ENCODE measurements around the gene SRPK1.

The SRPK1 gene

GRCh38 chr6:35839019-35839418 lies 81.9 kb downstream of the SRPK1 start:
- Histone ChIP-seq H3K18ac (ENCODE audit: low read length) (no peak overlapping the region), H3K4me3 (ENCODE audit: low read length in 2 of 2) (no peak overlapping the region), H4K91ac (ENCODE audit: low read depth, low read length, poor library complexity) (no peak overlapping the region), H3K14ac (ENCODE audit: low read length) (no peak overlapping the region), H2BK15ac (ENCODE audit: low read length) (no peak overlapping the region), H3K4ac (ENCODE audit: low read length) (no peak overlapping the region), H3K23ac (ENCODE audit: low read depth, low read length, poor library complexity) (no peak overlapping the region), H3K27ac (replicated peaks; ENCODE audit: low read length) (no peak overlapping the region), H2BK5ac (ENCODE audit: low read length) (no peak overlapping the region), H2BK12ac (ENCODE audit: low read length) (no peak overlapping the region), H3K9ac (ENCODE audit: low read depth, low read length, poor library complexity) (no peak overlapping the region), H3K27me3 (ENCODE audit: control insufficient read depth in 3 of 3, insufficient read depth in 3 of 3, low read depth in 1 of 3, low read length in 3 of 3) (no peaks in the 10 kb centered on the region), H3K36me3 (replicated peaks in 1 of 2; ENCODE audit: control insufficient read depth in 2 of 2, insufficient read depth in 2 of 2, low read length in 2 of 2) (peaks cover 19 to 86% of the 10 kb centered on the region in 2 donors), H2AK5ac (ENCODE audit: low read depth, low read length) (no peak overlapping the region), H3K4me2 (ENCODE audit: insufficient read depth, low read length, poor library complexity, severe bottlenecking) (no peak overlapping the region), H2BK120ac (ENCODE audit: low read depth, low read length) (no peak overlapping the region), H3K79me1 (ENCODE audit: low read depth, low read length) (no peaks in the 10 kb centered on the region), H4K8ac (ENCODE audit: low read depth, low read length) (no peak overlapping the region), H2AFZ (ENCODE audit: low read length) (no peak overlapping the region), H3K4me1 (ENCODE audit: control insufficient read depth in 2 of 2, insufficient read depth in 1 of 2, low read depth in 1 of 2, low read length in 2 of 2) (no peaks in the 10 kb centered on the region), H3K9me3 (replicated peaks in 1 of 2; ENCODE audit: control insufficient read depth in 2 of 2, insufficient read depth in 1 of 2, low read depth in 1 of 2, low read length in 2 of 2) (no peaks in the 10 kb centered on the region)
- WGBS, 2 donors (ENCODE audit: extremely low coverage in 2 of 2, insufficient read length in 2 of 2, insufficient replicate concordance in 1 of 2), result no CpG with 5 or more reads among the region's 1 CpG
- no peak for DNase-seq (ENCODE audit: low spot score)

- no peak overlapping the region for H2BK15ac ChIP-seq (ENCODE audit: low read length)
- no peaks in the 10 kb centered on the region for H3K9me3 ChIP-seq (replicated peaks in 1 of 2; ENCODE audit: control insufficient read depth in 2 of 2, insufficient read depth in 1 of 2, low read depth in 1 of 2, low read length in 2 of 2)
- H4K91ac ChIP-seq (ENCODE audit: low read depth, low read length, poor library complexity), result no peak overlapping the region
- DNase-seq (ENCODE audit: low spot score), result no peak
- H4K8ac ChIP-seq (ENCODE audit: low read depth, low read length), result no peak overlapping the region
- no peak overlapping the region for H2AFZ ChIP-seq (ENCODE audit: low read length)
- no peaks in the 10 kb centered on the region for H3K79me1 ChIP-seq (ENCODE audit: low read depth, low read length)
- H3K9ac ChIP-seq (ENCODE audit: low read depth, low read length, poor library complexity), result no peak overlapping the region
- no peaks in the 10 kb centered on the region for H3K27me3 ChIP-seq (ENCODE audit: control insufficient read depth in 3 of 3, insufficient read depth in 3 of 3, low read depth in 1 of 3, low read length in 3 of 3)
- no peak overlapping the region for H2BK12ac ChIP-seq (ENCODE audit: low read length)
- peaks cover 16 to 60% of the 10 kb centered on the region in 2 donors for H3K36me3 ChIP-seq (replicated peaks in 1 of 2; ENCODE audit: control insufficient read depth in 2 of 2, insufficient read depth in 2 of 2, low read length in 2 of 2)
- no peak overlapping the region for H3K14ac ChIP-seq (ENCODE audit: low read length)
- no peak overlapping the region for H2BK120ac ChIP-seq (ENCODE audit: low read depth, low read length)
- H2AK5ac ChIP-seq (ENCODE audit: low read depth, low read length), result no peak overlapping the region
- H3K18ac ChIP-seq (ENCODE audit: low read length), result no peak overlapping the region
- H3K23ac ChIP-seq (ENCODE audit: low read depth, low read length, poor library complexity), result no peak overlapping the region
- H3K4me3 ChIP-seq (ENCODE audit: low read length in 2 of 2), result no peak overlapping the region
- H3K4me2 ChIP-seq (ENCODE audit: insufficient read depth, low read length, poor library complexity, severe bottlenecking), result no peak overlapping the region
- WGBS, 2 donors (ENCODE audit: extremely low coverage in 2 of 2, insufficient read length in 2 of 2, insufficient replicate concordance in 1 of 2), result no CpG with 5 or more reads among the region's 7 CpGs
- H2BK5ac ChIP-seq (ENCODE audit: low read length), result no peak overlapping the region
- no peak overlapping the region for H3K4ac ChIP-seq (ENCODE audit: low read length)
- no peaks in the 10 kb centered on the region for H3K4me1 ChIP-seq (ENCODE audit: control insufficient read depth in 2 of 2, insufficient read depth in 1 of 2, low read depth in 1 of 2, low read length in 2 of 2)
- no peak overlapping the region for H3K27ac ChIP-seq (replicated peaks; ENCODE audit: low read length)
These were observed 87.4 kb downstream of the SRPK1 start for GRCh38 chr6:35833536-35833935.

- Histone ChIP-seq H2AK5ac (ENCODE audit: low read depth, low read length) (no peak overlapping the region), H3K9me3 (replicated peaks in 1 of 2; ENCODE audit: control insufficient read depth in 2 of 2, insufficient read depth in 1 of 2, low read depth in 1 of 2, low read length in 2 of 2) (no peaks in the 10 kb centered on the region), H3K36me3 (replicated peaks in 1 of 2; ENCODE audit: control insufficient read depth in 2 of 2, insufficient read depth in 2 of 2, low read length in 2 of 2) (peaks cover 11 to 40% of the 10 kb centered on the region in 2 donors), H3K27ac (replicated peaks; ENCODE audit: low read length) (no peak overlapping the region), H3K4me1 (ENCODE audit: control insufficient read depth in 2 of 2, insufficient read depth in 1 of 2, low read depth in 1 of 2, low read length in 2 of 2) (no peaks in the 10 kb centered on the region), H2BK12ac (ENCODE audit: low read length) (no peak overlapping the region), H3K79me1 (ENCODE audit: low read depth, low read length) (no peaks in the 10 kb centered on the region), H3K4ac (ENCODE audit: low read length) (no peak overlapping the region), H3K4me2 (ENCODE audit: insufficient read depth, low read length, poor library complexity, severe bottlenecking) (no peak overlapping the region), H3K23ac (ENCODE audit: low read depth, low read length, poor library complexity) (no peak overlapping the region), H2BK5ac (ENCODE audit: low read length) (no peak overlapping the region), H4K91ac (ENCODE audit: low read depth, low read length, poor library complexity) (no peak overlapping the region), H2BK15ac (ENCODE audit: low read length) (no peak overlapping the region), H3K14ac (ENCODE audit: low read length) (no peak overlapping the region), H2BK120ac (ENCODE audit: low read depth, low read length) (no peak overlapping the region), H3K4me3 (ENCODE audit: low read length in 2 of 2) (no peak overlapping the region), H4K8ac (ENCODE audit: low read depth, low read length) (no peak overlapping the region), H3K9ac (ENCODE audit: low read depth, low read length, poor library complexity) (no peak overlapping the region), H2AFZ (ENCODE audit: low read length) (no peak overlapping the region), H3K18ac (ENCODE audit: low read length) (no peak overlapping the region), H3K27me3 (ENCODE audit: control insufficient read depth in 3 of 3, insufficient read depth in 3 of 3, low read depth in 1 of 3, low read length in 3 of 3) (no peaks in the 10 kb centered on the region)
- WGBS, 2 donors (ENCODE audit: extremely low coverage in 2 of 2, insufficient read length in 2 of 2, insufficient replicate concordance in 1 of 2), result no CpG with 5 or more reads among the region's 5 CpGs
- no peak for DNase-seq (ENCODE audit: low spot score)
These were observed 89.5 kb downstream of the SRPK1 start for GRCh38 chr6:35831257-35832007.

GRCh38 chr6:35829306-35829705 lies 91.6 kb downstream of the SRPK1 start:
- Histone ChIP-seq H2BK12ac (ENCODE audit: low read length) (no peak overlapping the region), H2AFZ (ENCODE audit: low read length) (no peak overlapping the region), H3K9ac (ENCODE audit: low read depth, low read length, poor library complexity) (no peak overlapping the region), H3K14ac (ENCODE audit: low read length) (no peak overlapping the region), H3K4me1 (ENCODE audit: control insufficient read depth in 2 of 2, insufficient read depth in 1 of 2, low read depth in 1 of 2, low read length in 2 of 2) (no peaks in the 10 kb centered on the region), H3K4ac (ENCODE audit: low read length) (no peak overlapping the region), H4K91ac (ENCODE audit: low read depth, low read length, poor library complexity) (no peak overlapping the region), H3K23ac (ENCODE audit: low read depth, low read length, poor library complexity) (no peak overlapping the region), H3K4me2 (ENCODE audit: insufficient read depth, low read length, poor library complexity, severe bottlenecking) (no peak overlapping the region), H3K27ac (replicated peaks; ENCODE audit: low read length) (no peak overlapping the region), H2BK5ac (ENCODE audit: low read length) (no peak overlapping the region), H2BK15ac (ENCODE audit: low read length) (no peak overlapping the region), H3K4me3 (ENCODE audit: low read length in 2 of 2) (no peak overlapping the region), H2BK120ac (ENCODE audit: low read depth, low read length) (no peak overlapping the region), H3K27me3 (ENCODE audit: control insufficient read depth in 3 of 3, insufficient read depth in 3 of 3, low read depth in 1 of 3, low read length in 3 of 3) (no peaks in the 10 kb centered on the region), H4K8ac (ENCODE audit: low read depth, low read length) (no peak overlapping the region), H3K36me3 (replicated peaks in 1 of 2; ENCODE audit: control insufficient read depth in 2 of 2, insufficient read depth in 2 of 2, low read length in 2 of 2) (peaks cover 4 to 19% of the 10 kb centered on the region in 2 donors), H3K9me3 (replicated peaks in 1 of 2; ENCODE audit: control insufficient read depth in 2 of 2, insufficient read depth in 1 of 2, low read depth in 1 of 2, low read length in 2 of 2) (no peaks in the 10 kb centered on the region), H3K18ac (ENCODE audit: low read length) (no peak overlapping the region), H3K79me1 (ENCODE audit: low read depth, low read length) (no peaks in the 10 kb centered on the region), H2AK5ac (ENCODE audit: low read depth, low read length) (no peak overlapping the region)
- no CpG with 5 or more reads among the region's 5 CpGs for WGBS, 2 donors (ENCODE audit: extremely low coverage in 2 of 2, insufficient read length in 2 of 2, insufficient replicate concordance in 1 of 2)
- no peak for DNase-seq (ENCODE audit: low spot score)

Data from neuronal stem cell (in vitro differentiated cells).